HepG2 (cell line): ENCODE measurements around the gene DLG2. TPM values are rescaled to one million over a fixed set of nuclear protein-coding genes. Genes with fewer than 3 reads are reported as not detected.

Experiments
- CAMTA2 ChIP-seq: sonication (generic); formaldehyde crosslinking; IDR thresholded peaks from 2 replicates; pipeline ENCODE4 v1.4.0; 2020; ENCODE audit warnings: mild to moderate bottlenecking, missing genetic modification reagents, borderline replicate concordance
- DMTF1 ChIP-seq: sonication (generic); formaldehyde crosslinking; IDR thresholded peaks from 2 replicates; pipeline ENCODE4 v1.4.0; 2020; ENCODE audit warnings: mild to moderate bottlenecking, missing genetic modification reagents
- DZIP1 ChIP-seq: sonication (generic); formaldehyde crosslinking; IDR thresholded peaks from 2 replicates; pipeline ENCODE4 v1.5.0; 2020; ENCODE audit warnings: mild to moderate bottlenecking, missing genetic modification reagents
- FLYWCH1 ChIP-seq: sonication (generic); formaldehyde crosslinking; IDR thresholded peaks from 2 replicates; pipeline ENCODE4 v1.8.1; 2023; ENCODE audit warnings: mild to moderate bottlenecking, missing genetic modification reagents
- HMG20A ChIP-seq: IDR thresholded peaks from 2 replicates; pipeline ENCODE4 v1.6.1; 2016; ENCODE audit warnings: borderline replicate concordance
- KAT2B ChIP-seq: fragments of 150-350 bp; IDR thresholded peaks from 2 replicates; pipeline ENCODE4 v1.6.1; 2014; ENCODE audit warnings: low read depth, low read length, borderline replicate concordance
- MIER3 ChIP-seq: IDR thresholded peaks from 2 replicates; pipeline ENCODE4 v1.6.1; 2016; ENCODE audit warnings: missing compliant biosample characterization, borderline replicate concordance
- NCOA5 ChIP-seq: sonication (generic); formaldehyde crosslinking; IDR thresholded peaks from 2 replicates; pipeline ENCODE4 v1.4.0; 2020; ENCODE audit warnings: missing genetic modification reagents
- NFATC3 ChIP-seq: sonication (generic); formaldehyde crosslinking; IDR thresholded peaks from 2 replicates; pipeline ENCODE4 v1.5.1; 2020; ENCODE audit warnings: mild to moderate bottlenecking, missing genetic modification reagents
- NR1H2 ChIP-seq: sonication (generic); formaldehyde crosslinking; IDR thresholded peaks from 2 replicates; pipeline ENCODE4 v1.8.1; 2022; ENCODE audit warnings: low read depth, missing genetic modification reagents, borderline replicate concordance
- NRL ChIP-seq: sonication (generic); formaldehyde crosslinking; IDR thresholded peaks from 2 replicates; pipeline ENCODE4 v1.5.0; 2020; ENCODE audit warnings: missing genetic modification reagents, mild to moderate bottlenecking, moderate library complexity, borderline replicate concordance
- PRPF4 ChIP-seq: fragments of 200-400 bp; formaldehyde crosslinking; IDR thresholded peaks from 2 replicates; pipeline ENCODE4 v1.6.1; 2016; ENCODE audit warnings: low read length, low read depth; ENCODE audit not compliant: poor library complexity, severe bottlenecking
- SKI ChIP-seq: fragments of 450-650 bp; IDR thresholded peaks from one replicate; pipeline ENCODE4 v1.6.1; 2018; ENCODE audit warnings: mild to moderate bottlenecking; ENCODE audit not compliant: partially characterized antibody
- TEAD3 ChIP-seq: optimal IDR thresholded peaks from 2 replicates; pipeline ENCODE3; 2016; ENCODE audit warnings: borderline replicate concordance
- THAP8 ChIP-seq: sonication (generic); formaldehyde crosslinking; IDR thresholded peaks from 2 replicates; pipeline ENCODE4 v1.5.1; 2020; ENCODE audit warnings: missing genetic modification reagents, mild to moderate bottlenecking, borderline replicate concordance
- ZFP62 ChIP-seq: sonication (generic); formaldehyde crosslinking; IDR thresholded peaks from 2 replicates; pipeline ENCODE4 v1.4.0; 2020; ENCODE audit warnings: missing genetic modification reagents
- ZMYM3 ChIP-seq: sonication (generic); formaldehyde crosslinking; IDR thresholded peaks from 2 replicates; pipeline ENCODE4 v1.5.1; 2020; ENCODE audit warnings: mild to moderate bottlenecking, missing genetic modification reagents
- ZNF205 ChIP-seq: IDR thresholded peaks from 2 replicates; pipeline ENCODE4 v1.6.1; 2018; ENCODE audit warnings: missing biosample characterization, missing genetic modification reagents
- ZNF24 ChIP-seq: fragments of 450-650 bp; IDR thresholded peaks from 2 replicates; pipeline ENCODE4 v1.6.1; 2017; ENCODE audit warnings: antibody characterized with exemption, mild to moderate bottlenecking
- ZNF737 ChIP-seq: sonication (generic); formaldehyde crosslinking; IDR thresholded peaks from 2 replicates; pipeline ENCODE4 v1.5.0; 2020; ENCODE audit warnings: missing genetic modification reagents, mild to moderate bottlenecking, borderline replicate concordance
- ZNF747 ChIP-seq: sonication (generic); formaldehyde crosslinking; IDR thresholded peaks from 2 replicates; pipeline ENCODE4 v1.8.1; 2023; ENCODE audit warnings: missing genetic modification reagents, mild to moderate bottlenecking, borderline replicate concordance
- polyA plus RNA-seq, 8 experiments: library from polyadenylated mRNA; depleted of rRNA in 3 of 8; stranded (reverse) in 7 of 8; unstranded in 1 of 8; fragments of >200 nt; fragmentation: Illumina TruSeq in 4 of 8; extraction: Trizol in 4 of 8; gene quantifications; 2 replicates each; pipeline versions ENCODE4 v1.2.1 to v1.2.3, GENCODE V29; 2011 to 2016; ENCODE audit warnings: low read depth in 4 of 8, missing spikeins in 1 of 8, mixed read lengths in 1 of 8; ENCODE audit not compliant: insufficient read depth in 1 of 8
- total RNA-seq, 5 experiments: library from RNA; depleted of rRNA; stranded (reverse); fragments of >200 nt; fragmentation: Illumina TruSeq; extraction: Trizol; gene quantifications; 2 replicates each; pipeline ENCODE4 v1.2.3, GENCODE V29; 2016; ENCODE audit warnings: low read depth in 1 of 5
- TF ChIP-seq, protein P1 (sequence below): sonication (generic); formaldehyde crosslinking; IDR thresholded peaks from 2 replicates; pipeline ENCODE4 v1.5.0; 2020; ENCODE audit warnings: mild to moderate bottlenecking, missing genetic modification reagents, moderate library complexity
- TF ChIP-seq, protein P2 (sequence below): IDR thresholded peaks from 2 replicates; pipeline ENCODE4 v1.6.1; 2018; ENCODE audit warnings: missing genetic modification reagents

Gene DLG2
- total and polyA plus RNA-seq, 2 of the 13 experiments (the other 11 are each of a cell fraction or from before 2014, with no cell fraction given) = 0.46 to 1.0 TPM

- TF ChIP-seq PRPF4 (no peak), MIER3 (peak; percentile 43; the same call in 1 of the 2 replicates), DMTF1 (CRISPR knock-in tag) (no peak), FLYWCH1 (CRISPR knock-in tag) (no peak), ZNF747 (CRISPR knock-in tag) (no peak), KAT2B (no peak), TEAD3 (peak; percentile 17), CAMTA2 (CRISPR knock-in tag) (no peak), THAP8 (CRISPR knock-in tag) (no peak), ZNF205 (CRISPR knock-in tag) (no peak), ZNF737 (CRISPR knock-in tag) (no peak), NR1H2 (CRISPR knock-in tag) (no peak), NCOA5 (CRISPR knock-in tag) (no peak), DZIP1 (no peak), ZFP62 (CRISPR knock-in tag) (no peak), SKI (no peak), NFATC3 (CRISPR knock-in tag) (no peak), ZMYM3 (CRISPR knock-in tag) (no peak), ZNF24 (no peak), HMG20A (CRISPR knock-in tag) (0 out of 2 replicates have a peak, but pooled peaks have one; percentile 24), NRL (CRISPR knock-in tag) (no peak)
- TF ChIP-seq, protein P1, sequence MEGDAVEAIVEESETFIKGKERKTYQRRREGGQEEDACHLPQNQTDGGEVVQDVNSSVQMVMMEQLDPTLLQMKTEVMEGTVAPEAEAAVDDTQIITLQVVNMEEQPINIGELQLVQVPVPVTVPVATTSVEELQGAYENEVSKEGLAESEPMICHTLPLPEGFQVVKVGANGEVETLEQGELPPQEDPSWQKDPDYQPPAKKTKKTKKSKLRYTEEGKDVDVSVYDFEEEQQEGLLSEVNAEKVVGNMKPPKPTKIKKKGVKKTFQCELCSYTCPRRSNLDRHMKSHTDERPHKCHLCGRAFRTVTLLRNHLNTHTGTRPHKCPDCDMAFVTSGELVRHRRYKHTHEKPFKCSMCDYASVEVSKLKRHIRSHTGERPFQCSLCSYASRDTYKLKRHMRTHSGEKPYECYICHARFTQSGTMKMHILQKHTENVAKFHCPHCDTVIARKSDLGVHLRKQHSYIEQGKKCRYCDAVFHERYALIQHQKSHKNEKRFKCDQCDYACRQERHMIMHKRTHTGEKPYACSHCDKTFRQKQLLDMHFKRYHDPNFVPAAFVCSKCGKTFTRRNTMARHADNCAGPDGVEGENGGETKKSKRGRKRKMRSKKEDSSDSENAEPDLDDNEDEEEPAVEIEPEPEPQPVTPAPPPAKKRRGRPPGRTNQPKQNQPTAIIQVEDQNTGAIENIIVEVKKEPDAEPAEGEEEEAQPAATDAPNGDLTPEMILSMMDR (CRISPR knock-in tag) = peak; percentile 70
- TF ChIP-seq, protein P2, sequence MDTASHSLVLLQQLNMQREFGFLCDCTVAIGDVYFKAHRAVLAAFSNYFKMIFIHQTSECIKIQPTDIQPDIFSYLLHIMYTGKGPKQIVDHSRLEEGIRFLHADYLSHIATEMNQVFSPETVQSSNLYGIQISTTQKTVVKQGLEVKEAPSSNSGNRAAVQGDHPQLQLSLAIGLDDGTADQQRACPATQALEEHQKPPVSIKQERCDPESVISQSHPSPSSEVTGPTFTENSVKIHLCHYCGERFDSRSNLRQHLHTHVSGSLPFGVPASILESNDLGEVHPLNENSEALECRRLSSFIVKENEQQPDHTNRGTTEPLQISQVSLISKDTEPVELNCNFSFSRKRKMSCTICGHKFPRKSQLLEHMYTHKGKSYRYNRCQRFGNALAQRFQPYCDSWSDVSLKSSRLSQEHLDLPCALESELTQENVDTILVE (CRISPR knock-in tag) = 0 out of 2 replicates have a peak, but pooled peaks have one; percentile 42
These were observed 912.8 kb downstream of the DLG2 start (continued) for GRCh38 chr11:84714316-84714780.
